MM.1S (cell line): ENCODE data around the gene KCNN4.

Experiments
- CTCF ChIP-seq: fragments of 300-600 bp; sonication (generic); IDR thresholded peaks from 2 replicates; pipeline ENCODE4 v1.5.1; 2016; ENCODE audit warnings: antibody characterized with exemption, low read length, mixed read lengths
- EZH2 ChIP-seq: fragments of 300-600 bp; sonication (generic); optimal IDR thresholded peaks from 2 replicates; pipeline ENCODE3; 2017; ENCODE audit warnings: low read depth, mild to moderate bottlenecking, antibody characterized with exemption, low read length, mixed read lengths
- EZH2phosphoT487 ChIP-seq: fragments of 300-600 bp; sonication (generic); IDR thresholded peaks from 2 replicates; pipeline ENCODE4 v1.6.1; 2018; ENCODE audit warnings: antibody characterized with exemption, low read length

- TF ChIP-seq CTCF (no peak), EZH2phosphoT487 (no peak), EZH2 (no peak)
These were observed 15.5 kb downstream of the KCNN4 start for GRCh38 chr19:43765109-43765876.
